ENCODE results near the gene KAT6B.

DNA sequence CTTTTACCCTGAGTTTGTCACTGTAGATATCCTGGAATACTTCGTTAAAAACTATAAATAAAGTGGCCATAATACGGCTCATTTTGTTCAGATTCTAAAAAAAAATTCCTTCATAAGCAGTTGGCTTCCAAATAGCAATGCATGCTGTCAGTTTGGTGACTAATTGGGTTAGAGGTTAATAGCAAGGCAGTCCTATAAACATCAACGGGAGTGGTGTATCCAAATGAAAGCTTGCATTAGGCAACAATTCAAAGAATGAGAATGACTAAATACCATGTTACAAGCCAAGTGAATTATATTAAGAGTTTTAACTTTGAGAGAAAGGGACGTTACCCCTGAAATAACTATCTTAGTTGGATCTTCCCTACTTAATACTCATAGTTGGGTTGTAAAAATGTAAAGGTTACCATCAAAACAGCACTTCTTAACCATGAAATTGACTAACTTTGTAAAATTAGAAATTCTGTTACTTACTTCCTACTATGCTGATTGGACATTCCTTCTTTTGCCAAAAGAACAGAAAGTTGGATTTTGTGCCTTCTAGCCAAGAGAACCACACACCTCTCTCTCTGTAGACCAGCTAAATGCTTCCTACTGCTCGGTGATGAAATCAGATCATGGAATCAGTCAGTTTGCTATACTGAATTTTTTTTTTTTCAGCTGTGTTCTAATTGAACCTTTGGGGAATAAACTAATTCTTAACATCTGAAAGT is 98.0 kb downstream of the KAT6B start:
- TF ChIP-seq, protein P1, sequence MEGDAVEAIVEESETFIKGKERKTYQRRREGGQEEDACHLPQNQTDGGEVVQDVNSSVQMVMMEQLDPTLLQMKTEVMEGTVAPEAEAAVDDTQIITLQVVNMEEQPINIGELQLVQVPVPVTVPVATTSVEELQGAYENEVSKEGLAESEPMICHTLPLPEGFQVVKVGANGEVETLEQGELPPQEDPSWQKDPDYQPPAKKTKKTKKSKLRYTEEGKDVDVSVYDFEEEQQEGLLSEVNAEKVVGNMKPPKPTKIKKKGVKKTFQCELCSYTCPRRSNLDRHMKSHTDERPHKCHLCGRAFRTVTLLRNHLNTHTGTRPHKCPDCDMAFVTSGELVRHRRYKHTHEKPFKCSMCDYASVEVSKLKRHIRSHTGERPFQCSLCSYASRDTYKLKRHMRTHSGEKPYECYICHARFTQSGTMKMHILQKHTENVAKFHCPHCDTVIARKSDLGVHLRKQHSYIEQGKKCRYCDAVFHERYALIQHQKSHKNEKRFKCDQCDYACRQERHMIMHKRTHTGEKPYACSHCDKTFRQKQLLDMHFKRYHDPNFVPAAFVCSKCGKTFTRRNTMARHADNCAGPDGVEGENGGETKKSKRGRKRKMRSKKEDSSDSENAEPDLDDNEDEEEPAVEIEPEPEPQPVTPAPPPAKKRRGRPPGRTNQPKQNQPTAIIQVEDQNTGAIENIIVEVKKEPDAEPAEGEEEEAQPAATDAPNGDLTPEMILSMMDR (conservative IDR thresholded peaks at IDR 0.05 in 1 of 2, IDR thresholded peaks at IDR 0.05 in 1 of 2; ENCODE audit: low read depth in 1 of 2, low read length in 2 of 2), result no peak
- TF ChIP-seq EZH2 (IDR thresholded peaks at IDR 0.05; ENCODE audit: low read length, missing control alignments), result no peak

All from fibroblast of lung (primary cell).